ENCODE data around the gene NCF2.

NCF2 gene

DNA sequence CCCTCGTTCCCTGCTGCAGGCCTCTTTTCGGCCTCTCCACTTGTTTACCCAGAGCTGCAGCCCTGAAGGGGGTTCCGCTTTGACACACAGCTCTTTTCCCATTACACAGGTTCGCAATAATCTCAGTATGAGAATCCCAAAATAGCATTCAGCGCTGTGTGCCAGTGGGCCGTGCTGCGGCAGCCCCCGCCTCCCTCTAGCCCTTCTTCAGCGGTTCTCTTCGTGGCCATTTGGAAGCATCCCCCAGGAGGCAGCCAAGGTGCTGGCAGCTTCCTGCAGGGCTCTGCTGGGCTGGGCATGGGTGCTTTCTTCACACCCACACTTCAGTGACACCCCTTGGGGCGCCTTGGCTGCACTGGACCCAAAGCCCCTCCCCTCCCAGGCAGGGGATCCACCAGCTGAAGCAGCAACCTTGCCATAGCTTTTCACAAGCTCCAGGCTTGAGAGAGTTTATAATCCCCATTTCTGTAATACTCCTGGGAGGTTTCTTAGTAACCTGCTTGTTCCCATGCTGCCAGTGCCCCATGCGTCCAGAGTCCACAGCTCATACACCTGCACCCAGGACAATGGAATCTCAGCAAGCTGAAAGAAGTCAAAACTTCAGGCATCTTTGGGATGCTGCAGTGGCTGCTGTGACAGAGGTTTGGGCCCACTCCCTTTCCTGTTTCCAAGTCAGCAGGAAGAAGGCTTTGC lies 8.1 kb downstream of the NCF2 start:
- no peak for DNase-seq

DNA sequence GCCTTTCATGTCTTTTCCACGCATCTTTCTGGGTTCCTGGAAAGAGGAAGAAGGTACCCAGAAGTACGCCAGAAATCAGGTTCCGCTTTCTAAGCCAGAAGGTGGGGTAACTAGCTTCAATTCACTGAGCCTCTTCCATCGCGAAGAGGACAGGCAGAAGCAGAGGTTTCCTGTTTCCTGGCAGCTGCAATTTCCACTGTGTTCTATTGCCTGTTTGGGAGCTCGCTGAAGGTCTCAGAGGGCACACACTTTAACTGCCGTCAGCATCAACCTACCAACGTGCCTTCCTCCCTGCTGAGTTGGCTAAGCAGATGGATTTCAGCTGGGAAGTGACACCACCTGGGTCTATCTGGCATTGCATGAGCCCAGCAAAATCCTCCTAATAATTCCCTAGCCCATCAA lies 10.0 kb downstream of the NCF2 start:
- DNase-seq: no peak

DNA sequence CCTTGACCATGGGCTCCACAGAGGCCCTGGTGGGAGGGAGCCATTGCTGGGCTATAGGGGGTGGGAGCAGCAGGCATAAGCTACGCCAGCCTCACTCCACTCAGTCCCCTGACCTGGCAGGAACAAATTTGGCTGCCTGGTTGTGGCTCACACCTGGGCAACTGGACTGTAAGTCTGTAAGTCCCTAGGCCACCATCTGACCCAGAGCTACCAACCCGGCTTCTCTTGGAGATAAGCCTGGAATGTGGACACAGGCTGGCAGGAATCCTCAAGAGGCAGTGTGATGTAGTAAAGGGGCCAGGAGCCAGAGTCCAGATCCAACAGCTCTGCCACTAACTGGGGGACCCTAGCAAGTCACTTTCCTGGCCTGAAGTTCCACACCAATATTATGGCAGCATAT lies 11.4 kb downstream of the NCF2 start:
- no peak for DNase-seq

DNA sequence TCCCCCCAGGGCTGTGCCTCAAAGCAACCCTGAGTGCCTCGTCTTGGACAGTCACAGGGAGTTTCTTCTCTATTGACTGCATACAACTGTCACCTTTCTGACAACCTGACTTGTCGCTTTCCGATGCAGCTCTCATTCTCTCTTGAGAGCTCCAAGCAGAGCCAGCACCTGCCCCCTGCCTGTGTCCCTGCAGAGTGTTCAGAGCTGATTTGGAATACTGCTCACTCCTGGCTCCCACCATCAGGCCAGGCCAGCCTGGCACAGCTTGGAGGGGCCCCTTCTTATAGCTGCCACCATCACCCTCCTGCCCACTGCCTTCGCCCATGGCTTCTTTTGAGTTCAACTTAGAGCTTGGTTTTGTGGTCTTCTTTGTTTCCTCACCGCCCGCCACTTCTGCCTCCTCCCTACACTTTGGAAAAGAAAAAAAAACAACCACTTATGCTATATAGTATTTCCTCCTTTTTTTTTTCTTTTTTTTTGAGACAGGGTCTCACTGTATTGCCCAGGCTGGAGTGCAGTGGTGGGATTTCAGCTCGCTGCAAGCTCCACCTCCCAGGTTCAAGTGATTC lies 12.3 kb downstream of the NCF2 start:
- DNase-seq: no peak

DNA sequence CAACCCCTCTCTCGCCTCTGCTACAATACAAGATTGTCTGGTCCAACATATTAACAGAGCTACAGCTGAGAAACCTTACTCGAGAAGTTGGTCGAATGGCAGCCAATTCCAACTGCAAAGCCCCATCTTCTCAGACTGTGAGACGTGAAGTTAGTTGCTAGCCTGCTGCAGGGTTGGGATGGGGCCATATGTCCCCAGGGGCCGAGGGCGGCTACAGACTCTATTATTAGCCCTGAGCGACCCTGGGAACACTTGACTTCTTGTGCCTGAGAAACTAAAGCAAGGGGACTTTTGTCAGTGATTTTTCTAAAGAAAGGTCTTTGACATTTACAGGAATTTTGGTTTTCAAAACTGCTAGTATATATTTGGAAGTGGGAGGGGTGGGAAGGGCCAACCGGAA lies 13.7 kb downstream of the NCF2 start:
- no peak for DNase-seq

DNA sequence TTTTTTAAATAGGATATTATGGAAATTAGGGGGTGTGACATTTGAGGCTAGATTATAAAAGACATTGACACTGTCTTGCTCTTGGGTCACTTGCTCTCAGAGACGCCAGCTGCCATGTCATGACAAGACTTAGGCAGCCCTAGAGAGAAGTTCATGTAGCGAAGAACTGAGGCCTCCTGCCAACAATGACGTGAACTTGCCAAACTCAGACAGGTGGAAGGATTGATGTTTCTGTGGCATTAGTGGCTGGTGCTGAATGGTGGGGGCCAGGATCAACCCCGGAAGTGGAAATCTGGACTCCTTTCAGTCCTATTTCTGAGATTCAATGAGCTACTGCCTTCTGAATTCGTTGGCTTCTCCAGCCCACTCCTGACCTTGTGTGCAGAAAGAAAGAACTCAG lies 14.7 kb downstream of the NCF2 start:
- no peak for DNase-seq

DNA sequence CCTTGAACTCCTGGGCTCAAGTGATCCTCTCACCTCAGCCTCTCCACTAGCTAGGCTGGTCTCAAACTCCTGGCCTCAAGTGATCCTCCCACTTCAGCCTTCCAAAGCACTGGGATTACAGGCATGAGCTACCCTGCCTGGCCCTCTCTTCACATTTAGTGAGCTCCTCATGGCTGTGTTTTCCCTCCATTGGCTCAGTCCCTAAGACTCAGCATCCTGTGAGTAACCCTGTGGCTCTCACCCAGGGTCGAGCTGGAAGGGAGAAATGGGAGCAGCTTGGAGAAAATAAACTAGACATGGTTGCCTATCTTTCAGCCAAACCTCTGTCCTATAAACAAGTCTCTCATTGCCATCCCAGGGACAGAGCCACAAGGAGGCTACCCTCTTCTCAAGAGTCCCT lies 17.5 kb downstream of the NCF2 start:
- no peak for DNase-seq

DNA sequence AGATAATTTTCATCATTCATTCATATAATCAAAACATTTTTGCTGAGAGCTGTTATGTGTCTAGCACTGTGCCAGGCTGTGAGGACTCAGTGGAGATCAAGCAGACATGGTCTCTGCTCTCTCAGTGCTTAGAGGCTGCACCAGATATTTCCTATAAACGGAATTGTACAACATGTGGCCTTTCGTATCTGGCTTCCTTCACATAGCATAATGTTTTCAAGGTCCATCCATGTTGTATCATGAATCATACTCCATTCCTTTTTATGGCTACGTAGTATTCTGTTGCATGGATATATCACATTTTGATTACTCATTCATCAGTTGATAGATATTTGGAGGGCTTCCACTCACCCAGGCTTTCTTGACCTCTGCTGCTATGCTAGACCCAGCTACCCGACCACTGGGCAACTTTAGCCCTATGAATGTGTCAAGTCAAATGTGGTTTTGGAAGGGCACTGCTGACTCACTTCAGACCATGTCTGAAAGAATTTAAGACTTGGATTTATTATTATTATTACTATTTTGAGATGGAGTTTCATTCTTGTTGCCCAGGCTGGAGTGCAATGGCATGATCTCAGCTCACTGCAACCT lies 18.5 kb downstream of the NCF2 start:
- DNase-seq: no peak

DNA sequence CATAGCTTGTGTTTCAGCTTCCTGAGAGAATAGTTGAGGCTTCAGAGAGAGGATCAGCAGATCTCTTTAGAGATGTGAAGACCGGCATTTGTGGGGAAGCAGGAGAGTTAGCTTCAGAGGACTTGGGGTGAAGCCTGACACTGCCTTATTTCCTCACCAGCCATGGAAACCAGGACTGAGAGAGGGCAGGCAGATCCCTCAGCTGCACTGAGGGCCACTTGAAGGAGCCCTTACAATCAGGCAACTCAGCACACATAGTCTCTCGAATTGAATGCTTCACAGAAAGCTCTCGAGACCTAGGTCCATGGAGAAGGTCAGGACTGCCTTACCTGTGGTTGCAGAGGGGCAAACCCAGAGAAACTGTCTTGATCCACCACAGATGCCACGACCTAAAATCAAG lies 19.8 kb downstream of the NCF2 start:
- no peak for DNase-seq

DNA sequence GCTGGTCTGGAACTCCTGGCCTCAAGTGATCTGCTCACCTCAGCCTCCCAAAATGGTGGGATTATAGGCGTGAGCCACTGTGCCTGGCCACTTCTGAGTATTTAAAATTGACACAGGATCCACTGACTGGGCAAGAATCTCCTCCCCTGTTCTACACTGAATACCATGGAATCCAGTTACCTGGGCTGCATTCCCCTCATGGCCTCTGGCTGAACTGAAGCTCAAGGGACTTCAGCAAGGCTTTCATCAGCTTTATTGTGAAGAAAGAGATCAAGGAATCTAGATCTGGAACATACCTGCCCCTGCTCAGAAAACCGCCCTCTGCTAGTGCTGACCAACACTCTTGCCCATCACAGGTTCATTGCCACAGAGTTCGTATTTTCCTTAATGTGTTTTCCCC lies 20.5 kb downstream of the NCF2 start:
- DNase-seq: no peak

DNA sequence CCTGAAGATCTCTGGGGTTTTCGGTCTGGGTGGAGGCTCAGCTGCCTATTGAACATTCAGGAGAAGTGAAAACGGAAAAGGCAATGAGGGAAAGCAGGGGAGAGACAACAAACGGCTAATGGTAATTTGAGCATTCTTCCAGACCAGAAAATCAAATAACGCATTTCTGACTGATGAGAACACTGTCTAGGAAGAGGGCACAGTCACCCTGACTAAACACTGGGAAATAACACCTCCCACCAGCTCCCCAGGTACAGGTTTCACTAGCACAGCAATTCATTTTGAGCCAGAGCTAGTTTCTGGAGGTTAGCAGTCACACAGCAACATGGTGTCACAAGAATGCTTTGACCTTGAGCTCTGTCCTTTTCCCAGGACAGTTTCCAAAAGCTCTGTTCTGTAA lies 21.1 kb downstream of the NCF2 start:
- DNase-seq: no peak

DNA sequence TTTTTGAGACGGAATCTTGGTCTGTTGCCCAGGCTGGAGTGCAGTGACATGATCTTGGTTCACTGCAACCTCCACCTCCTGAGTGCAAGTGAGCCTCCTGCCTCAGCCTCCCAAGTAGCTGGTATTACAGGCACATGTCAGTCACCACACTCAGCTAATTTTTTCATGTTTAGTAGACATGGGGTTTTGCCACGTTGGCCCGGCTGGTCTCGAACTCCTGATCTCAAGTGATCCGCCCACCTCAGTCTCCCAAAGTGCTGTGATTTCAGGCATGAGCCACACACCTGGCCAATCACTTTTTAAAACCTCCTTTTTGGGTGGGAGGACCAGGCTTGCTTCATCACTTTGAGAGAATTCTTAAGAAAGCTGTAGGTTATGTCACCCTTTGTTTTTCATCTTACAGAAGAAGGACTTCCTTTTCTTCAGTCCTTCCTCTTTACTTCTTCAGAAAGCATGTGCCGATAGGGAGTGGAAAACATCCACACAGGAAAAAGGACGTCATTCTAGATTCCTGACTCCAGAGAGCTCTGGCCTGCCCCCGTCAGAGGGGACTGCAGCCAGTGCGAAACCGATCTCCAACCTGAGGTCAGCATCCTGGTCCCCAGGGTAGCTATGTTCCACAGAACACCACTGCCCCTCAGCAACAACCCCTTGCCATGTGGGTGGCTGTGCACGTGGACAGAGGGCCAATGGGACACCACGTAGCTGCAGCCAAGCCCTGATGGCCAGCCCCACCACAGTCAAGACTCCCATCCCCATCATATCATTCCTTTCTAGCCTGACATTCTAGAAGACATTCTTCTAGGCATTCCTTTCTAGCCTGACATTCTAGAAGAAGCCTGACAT lies 21.9 kb downstream of the NCF2 start:
- DNase-seq: no peak

DNA sequence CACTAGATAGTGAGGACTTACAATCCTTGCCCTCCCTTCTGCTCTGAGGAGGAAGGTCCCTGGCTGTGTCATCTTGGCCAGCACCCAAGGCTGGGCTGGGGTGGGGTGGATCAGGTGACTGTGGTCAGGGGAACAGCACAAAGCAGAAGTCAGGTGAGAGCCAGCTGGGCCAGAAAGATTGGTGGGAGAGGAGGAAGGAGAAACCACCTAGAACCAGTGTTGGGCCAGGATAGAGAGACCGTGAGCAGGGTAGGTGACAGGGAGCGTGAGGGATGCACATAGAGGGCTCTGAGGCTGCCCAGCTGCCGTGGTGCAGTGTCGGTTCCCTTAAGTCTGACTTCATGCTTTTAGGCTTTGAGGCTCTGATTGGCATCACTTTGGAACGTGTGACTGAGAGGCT lies 22.7 kb downstream of the NCF2 start:
- DNase-seq: no peak

DNA sequence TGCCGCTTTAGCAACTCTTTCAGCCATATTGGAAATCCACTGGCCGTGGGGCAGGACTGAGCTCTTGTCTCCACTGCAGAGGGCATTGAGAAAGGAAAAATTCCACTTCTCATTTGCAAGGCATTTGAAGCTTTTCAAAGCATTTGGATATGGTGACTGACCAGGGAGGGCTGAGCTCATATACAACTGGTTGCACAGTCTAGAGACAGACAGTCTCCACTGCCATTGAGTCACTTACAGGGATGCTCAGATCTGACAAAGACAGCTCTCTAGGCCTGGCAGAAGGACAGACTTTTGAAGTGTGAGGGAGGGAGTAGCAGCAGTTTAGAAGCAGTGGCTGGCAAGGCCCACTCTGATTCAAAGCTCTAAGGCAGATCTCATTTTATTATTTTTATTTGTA lies 24.2 kb downstream of the NCF2 start:
- no peak for DNase-seq

DNA sequence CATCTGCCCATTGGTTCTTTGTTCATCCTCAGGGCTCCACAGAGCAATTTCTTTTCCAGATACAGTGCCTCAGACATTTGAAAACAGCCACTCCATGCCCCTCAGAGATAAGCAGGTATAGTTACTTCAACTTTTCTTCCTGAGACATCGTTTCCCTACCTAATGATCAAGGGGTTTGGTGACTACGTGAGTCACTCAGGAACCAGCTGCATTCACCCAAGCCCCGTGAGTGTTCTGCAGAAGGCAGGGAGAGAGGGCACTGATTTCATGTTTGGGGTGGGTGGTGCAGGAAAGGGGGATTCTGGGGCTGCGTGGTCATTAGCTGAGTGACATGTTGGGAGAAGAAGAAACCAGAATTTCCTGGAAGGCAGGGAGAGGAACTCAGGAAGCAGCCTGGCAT lies 25.0 kb downstream of the NCF2 start:
- DNase-seq: no peak

DNA sequence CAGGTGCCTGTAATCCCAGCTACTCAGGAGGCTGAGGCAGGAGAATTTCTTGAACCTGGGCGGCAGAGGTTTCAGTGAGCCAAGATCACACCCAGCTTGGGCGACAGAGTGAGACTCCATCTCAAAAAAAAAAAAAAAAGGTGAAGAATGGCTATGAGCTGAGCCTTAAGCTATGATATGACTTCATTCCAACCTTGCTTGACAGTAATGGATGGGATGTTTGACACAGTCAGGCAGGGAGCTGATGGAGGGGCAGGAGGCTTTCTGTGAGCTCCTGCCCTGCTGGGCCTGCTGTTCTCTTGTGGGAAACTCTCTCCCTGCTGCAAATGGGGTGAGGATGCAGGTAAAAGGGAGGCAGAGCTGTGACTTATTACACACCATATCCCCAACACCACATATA lies 27.6 kb downstream of the NCF2 start:
- DNase-seq: no peak

DNA sequence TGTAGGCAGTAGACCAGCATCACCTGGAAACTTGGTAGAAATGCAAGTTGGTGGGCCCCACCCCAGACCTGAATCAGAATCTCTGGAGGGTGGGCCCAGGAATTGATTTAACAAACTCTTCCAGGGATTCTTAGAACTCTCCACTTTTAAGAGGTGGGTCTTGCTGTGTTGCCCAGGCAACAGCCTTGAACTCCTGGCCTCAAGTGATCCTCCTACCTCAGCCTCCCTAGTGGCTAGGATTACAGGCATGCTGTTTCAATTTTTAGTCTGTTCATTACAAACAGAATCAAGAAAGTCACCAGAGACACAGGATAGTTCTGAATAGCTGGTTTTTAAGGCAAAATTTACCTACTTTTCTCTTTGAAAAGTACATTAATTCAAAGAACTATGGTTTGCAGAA lies 31.2 kb downstream of the NCF2 start:
- DNase-seq: no peak

DNA sequence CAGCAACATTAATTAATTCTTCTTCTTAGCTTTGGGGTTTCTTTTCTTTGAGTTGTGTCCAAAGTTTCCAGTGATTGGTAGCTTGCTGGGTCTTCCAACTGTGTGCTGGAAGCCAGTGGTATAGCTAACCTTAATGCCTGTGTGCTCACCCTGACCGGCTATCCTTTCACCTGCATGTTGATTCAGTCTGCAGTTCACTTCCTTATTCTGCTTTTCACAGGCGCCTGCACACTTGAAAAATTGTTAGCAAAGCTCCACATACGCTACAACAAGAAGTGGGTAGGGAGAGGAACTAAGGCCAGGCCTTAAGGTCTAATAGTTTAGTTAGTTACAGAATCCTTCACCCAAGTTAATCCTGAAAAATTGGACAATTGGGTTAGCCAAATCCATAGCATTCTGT lies 35.7 kb downstream of the NCF2 start:
- DNase-seq: no peak

DNA sequence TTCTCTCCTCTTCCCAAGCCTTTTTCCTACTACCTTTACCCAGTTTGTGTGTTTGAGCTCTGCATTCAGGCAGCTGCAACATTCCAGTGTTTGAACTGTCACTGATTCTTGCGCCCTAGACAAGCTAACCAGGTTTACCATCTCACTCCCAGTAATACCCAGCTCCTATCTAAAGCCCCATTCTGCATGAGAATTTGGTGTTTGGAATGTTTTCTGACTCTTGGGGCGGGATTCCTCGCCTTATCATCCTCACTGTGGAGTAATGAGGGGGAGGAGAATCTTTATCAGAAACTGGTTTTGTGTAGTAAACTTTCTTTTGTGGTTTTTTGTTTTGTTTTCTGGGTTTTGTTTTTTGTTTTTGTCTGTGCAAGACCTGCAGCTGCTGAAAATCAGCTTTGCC lies 36.5 kb downstream of the NCF2 start:
- DNase-seq: no peak

DNA sequence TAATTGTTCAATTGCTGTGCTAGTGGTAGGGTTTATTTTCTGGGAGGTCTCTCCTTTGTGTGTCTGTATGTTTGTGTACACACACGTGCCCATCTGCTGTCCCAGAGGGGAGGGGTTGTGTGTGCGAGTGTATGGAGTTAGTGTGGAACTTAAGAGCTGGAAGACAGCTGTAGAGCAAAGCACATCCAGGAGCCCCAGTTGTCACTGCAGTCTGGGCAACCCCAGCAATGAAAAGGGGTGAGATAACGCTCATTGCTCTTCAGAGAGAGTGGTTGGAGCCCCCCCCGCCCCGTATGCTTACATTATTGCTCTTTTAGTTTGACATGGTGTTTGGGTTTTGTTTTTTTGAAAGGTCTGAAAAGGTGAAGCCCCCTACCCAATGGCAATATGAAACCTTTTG lies 36.9 kb downstream of the NCF2 start:
- no peak for DNase-seq

DNA sequence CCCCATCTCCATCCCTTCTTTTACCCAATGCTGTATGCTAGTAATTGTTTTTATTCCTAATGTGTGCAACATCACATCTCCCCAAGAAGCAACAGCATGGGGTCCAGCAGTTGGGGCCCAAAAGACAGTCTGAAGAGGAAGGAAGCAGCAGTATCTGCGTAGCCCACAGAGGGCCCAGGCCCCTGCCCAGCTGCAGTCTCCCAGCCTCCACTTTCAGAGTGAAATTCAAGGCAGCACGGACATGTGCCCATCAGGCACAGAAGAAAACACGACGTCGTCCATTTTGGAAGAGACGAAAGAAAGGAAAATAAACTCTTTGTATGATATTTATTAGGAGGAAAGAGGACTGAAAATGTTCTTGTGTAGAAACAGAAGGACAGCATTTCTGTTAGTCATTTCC lies 37.4 kb downstream of the NCF2 start:
- no peak for DNase-seq

DNA sequence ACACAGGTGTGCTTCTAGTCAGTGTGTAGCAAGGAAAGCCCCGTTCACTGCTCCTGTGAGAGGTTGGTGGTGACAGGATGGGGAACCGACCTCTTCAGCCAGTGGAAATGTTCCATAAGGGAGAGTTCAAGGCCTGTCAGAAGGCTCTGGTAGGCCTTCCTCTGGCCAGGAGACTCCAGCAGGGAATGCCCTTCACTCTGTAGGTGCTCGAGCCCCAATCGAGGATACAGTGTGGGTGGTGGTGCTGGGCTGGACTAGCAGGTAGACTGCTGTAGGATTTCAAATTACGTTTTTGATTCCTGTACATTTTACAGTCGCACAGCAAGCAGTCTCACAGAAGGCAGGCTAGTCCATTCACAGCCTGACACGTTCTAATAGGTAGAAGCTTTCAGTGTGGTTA lies 37.8 kb downstream of the NCF2 start:
- DNase-seq: no peak

DNA sequence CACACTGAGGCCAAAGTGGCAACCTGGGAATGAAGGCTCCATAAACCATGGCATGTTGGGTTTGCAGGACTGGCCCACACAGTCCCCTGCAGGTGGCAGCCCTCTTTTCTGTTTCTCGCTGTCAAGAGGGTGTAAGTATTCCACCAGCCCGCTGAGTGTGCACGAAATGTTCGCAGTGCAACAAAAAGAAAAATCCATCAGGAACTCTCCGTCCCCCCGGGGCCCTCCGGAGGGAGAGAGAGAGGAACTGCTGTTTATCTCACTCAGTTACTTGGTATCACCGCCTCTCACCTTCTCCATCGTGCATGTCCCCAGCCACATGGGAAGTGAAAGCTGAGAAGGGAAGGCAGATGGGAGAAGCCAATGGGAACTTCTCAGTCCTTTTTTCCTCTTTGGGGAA lies 38.3 kb downstream of the NCF2 start:
- DNase-seq: no peak

DNA sequence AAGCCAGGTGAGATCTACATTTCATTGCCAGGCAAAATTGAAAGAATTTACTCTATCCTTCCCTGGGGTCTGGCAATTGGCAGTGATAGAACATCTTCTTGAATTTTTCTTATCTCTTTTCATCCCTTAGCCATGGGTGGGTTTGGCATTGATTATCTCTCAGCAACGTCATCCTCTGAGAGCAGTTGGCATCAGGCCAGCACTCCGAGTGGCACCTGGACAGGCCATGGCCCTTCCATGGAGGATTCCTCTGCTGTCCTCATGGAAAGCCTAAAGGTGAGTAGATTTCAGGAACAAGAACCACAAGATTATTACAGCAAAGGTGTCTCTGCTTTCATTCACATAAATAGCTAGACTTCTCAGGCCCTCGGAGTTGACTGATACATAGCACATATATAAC lies 39.3 kb downstream of the NCF2 start:
- no peak for DNase-seq
